Measurements from ENCODE around the gene ST7.
A peak's percentile ranks its signal among the peaks of the same experiment; 100 is the strongest.
"Not testable (repeated sequence)": the region's sequence is repeated elsewhere in the genome, so short reads cannot be mapped to it uniquely, and the experiment has no call there.

The ST7 gene

GRCh38 chr7:117030793-117031192, 77.5 kb downstream of the ST7 start:
- not testable (repeated sequence) for DNase-seq (ENCODE audit: low spot score)

DNA sequence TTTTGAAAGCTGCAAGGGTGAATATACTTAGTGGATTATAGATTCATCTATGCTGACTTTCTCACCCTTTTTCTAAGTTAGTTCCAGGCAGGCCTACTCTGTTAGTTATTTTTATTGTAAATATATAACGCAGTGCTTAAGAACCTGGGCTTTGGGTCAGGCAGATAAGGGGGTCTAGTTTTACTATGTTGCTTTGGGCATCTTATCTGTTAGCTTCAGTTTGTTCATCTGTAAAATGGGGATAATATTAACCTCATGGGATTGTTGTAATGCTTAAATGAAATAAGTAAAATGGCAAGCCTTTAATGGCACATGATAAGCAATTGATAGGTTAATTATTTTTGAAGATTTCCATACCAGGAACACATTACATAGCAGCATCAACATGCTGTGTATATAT, 79.5 kb downstream of the ST7 start:
- no peak for DNase-seq (ENCODE audit: low spot score)

DNA sequence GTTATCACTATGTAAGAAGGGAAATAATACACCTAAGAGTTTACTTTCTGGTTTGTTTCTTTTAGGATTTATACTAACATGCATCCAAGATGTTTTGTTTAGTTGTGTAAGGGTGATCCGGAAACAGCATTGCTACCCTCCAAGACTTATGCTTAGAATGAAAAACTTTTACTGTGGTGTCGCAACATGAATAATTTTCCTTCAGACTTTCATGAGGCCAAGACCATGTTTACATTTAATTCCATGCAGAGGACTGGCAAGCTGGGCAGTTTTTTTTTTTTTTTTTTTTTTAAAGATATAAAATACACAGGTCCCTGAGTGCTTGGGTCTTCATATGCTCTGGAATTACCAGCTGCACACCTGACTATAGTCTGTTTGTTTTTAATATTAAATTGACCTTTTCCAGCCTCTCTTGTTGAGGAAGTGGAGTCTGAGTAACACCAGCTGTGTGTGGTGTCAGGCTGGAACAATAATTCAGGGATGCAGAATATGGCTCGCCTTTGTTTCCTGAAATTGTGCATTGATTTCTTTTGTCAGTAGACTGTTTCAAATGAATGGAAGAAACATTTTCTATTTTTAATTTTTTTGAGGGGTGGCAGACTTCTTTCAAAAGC, 81.7 kb downstream of the ST7 start:
- no peak for DNase-seq (ENCODE audit: low spot score)

- no peak for DNase-seq (ENCODE audit: low spot score)
These were observed 82.2 kb downstream of the ST7 start for GRCh38 chr7:117035465-117035862.

- DNase-seq (ENCODE audit: low spot score), result no peak
These were observed 82.9 kb downstream of the ST7 start for GRCh38 chr7:117036053-117036669.

- DNase-seq (ENCODE audit: low spot score), result no peak
These were observed 83.5 kb downstream of the ST7 start for GRCh38 chr7:117036836-117037235.

- DNase-seq (ENCODE audit: low spot score), result no peak
These were observed 85.1 kb downstream of the ST7 start for GRCh38 chr7:117038408-117038807.

DNA sequence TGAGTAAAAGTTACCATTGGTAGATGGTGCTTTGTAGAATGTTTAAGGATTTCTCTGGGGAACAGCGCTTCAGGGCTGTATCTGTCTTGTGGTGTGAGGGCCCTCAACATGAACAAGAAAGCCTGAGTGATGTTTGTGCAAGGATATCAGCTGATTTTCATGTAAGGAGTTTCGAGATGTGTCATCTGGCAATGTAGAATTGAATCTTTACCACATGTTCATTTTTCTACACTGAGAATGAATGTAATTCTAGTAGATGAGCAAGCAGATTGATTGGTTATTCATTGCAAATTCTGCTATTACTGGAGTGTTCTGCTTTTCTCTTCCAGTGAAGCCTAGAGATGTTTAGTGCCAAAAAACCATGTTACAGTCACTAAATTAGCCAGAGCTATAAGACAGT, 87.7 kb downstream of the ST7 start:
- DNase-seq (ENCODE audit: low spot score), result peak; percentile 48

DNA sequence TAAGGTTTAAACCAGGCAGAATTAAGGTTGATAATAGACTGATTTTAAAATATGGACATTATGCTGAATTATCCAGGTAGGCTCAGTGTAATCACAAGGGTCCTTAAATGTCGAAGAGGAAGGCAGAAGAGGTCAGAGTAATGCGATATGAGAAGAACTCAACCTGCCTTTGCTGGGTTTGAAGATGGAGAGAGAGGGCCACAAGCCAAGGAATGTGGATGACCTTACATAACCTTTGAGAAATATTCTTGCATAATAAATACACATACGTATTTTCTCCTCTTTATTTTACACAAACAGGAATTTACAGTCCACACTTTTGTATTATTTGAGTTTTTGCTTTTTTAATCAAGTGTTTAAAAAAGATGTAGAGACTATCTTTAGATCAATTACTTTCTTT, 88.5 kb downstream of the ST7 start:
- no peak for DNase-seq (ENCODE audit: low spot score)

- DNase-seq (ENCODE audit: low spot score), result peak; percentile 18
These were observed 90.0 kb downstream of the ST7 start for GRCh38 chr7:117043108-117043825.

DNA sequence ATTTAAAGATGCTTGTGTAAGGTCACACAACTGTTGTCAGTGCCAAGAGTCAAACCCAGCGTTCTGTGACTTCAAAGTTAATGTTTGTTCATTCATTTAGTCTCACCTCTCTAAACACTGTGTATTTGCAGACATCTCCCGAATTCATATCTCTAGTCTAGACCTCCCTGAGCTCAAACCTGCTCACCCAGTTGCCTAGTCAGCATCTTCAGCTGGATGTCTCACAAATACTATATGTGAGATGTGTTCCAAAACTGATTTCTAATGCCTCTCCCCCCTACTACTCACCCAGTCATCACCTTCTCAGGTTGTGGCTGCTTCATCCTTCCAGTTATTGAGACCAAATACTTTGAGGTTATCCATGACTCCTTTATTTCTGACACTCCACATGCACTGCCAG, 91.4 kb downstream of the ST7 start:
- DNase-seq (ENCODE audit: low spot score), result no peak

- no peak for DNase-seq (ENCODE audit: low spot score)
These were observed 92.8 kb downstream of the ST7 start for GRCh38 chr7:117045927-117046710.

- DNase-seq (ENCODE audit: low spot score), result no peak
These were observed 94.2 kb downstream of the ST7 start for GRCh38 chr7:117047496-117047895.

DNA sequence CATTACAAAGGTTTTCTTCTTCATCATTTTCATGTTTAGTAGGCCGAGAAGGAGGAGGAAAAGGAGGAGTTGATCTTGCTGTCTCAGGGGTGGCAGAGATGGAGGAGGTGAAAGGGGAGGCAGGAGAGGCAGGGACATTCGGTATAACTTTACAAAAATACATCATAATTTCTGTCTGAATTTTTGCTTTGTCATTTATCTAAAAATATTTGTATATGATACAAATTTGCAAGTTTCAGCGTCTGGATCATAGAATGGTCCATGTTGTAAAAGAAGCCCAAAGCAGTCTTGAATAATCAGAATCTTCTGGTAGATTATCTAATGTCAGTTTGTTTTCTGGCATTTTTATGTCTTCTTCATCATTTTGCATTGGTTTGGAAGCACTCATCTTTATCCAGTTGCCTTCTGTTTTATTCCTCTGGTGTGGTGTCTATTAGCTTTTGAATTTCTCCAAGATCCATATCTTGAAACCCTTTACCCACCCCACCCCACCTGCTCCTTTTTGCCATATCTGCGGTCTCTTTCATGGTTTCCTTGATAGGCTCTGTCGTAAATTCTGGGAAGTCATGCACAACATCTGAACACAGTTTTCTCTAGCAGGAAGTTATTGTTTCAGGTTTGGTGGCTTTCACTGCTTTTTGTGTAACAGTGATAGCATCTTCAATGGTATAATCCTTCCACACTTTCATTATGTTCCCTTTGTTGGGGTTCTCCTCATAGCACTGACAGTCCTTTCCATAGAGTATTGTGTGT, 95.0 kb downstream of the ST7 start:
- no peak for DNase-seq (ENCODE audit: low spot score)

GRCh38 chr7:117048882-117049281, 95.6 kb downstream of the ST7 start:
- no peak for DNase-seq (ENCODE audit: low spot score)

- DNase-seq (ENCODE audit: low spot score), result no peak
These were observed 98.5 kb downstream of the ST7 start for GRCh38 chr7:117051808-117052207.

DNA sequence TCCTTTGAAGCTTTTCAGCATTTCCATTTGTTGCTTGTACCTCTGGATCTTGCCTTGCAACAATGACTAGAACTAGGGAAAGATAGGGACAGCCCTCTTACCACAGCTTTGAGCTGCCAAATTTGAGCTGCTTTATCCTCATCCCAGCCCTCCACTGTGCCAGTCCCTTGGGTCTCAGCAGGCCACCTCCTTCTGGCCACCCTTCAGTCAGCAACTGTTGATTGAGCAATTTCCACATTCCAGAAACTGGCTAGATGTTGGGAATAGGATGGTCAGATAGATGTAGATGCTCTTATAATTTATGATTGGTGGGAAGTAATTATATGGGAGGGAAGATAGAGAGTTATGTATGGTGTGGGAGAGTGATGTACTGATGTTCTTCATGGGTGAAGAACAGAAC, 100.1 kb downstream of the ST7 start:
- DNase-seq (ENCODE audit: low spot score), result peak; percentile 41

- no peak for DNase-seq (ENCODE audit: low spot score)
These were observed 108.5 kb downstream of the ST7 start for GRCh38 chr7:117061751-117062150.

- peak; percentile 16 for DNase-seq (ENCODE audit: low spot score)
These were observed 109.0 kb downstream of the ST7 start for GRCh38 chr7:117062300-117062699.

GRCh38 chr7:117064688-117065087, 111.4 kb downstream of the ST7 start:
- no peak for DNase-seq (ENCODE audit: low spot score)

DNA sequence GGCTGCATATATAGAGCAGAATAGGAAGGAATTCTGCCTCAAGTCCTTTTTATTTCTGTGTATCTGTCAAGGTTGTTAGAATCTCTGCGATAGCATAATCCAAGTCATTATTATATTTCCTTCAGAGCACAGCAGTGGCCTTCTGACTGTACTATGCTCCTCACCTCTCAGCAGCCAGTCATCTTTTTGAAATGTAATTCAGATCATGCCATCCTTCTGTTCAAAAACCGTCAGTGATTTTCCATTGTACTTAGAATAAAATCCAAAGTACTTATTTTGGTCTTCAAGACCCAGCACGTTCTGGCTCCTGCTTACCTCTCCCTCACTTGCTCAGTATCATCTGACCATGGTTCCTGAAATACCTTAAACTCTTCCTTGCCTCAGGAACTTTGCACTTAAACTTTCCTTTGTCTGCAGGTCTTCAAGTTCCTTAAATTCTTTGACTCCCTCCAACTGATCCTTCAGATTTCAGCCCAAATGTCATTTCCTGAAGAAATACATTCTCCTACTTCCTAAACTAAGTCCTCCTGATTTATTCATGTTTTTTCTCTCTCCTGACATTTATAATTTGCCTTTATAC, 112.4 kb downstream of the ST7 start:
- DNase-seq (ENCODE audit: low spot score), result no peak

DNA sequence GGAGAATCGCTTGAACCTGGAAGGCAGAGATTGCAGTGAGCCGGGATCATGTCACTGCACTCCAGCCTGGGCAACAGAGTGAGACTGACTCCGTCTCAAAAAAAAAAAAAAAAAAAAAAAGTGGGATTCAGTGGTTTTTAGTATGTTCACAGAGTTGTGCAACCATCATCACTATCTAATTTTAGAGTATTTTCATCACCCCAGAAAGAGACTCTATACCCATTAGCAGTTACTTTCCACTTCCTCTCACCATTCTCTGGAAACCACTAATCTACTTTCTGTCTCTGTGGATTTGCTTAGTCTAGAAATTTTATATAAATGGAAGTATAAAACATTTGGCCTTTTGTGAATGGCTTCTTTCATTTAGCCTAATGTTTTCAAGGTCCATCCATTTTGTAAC, 113.4 kb downstream of the ST7 start:
- no peak for DNase-seq (ENCODE audit: low spot score)
